NAMALWA (cell line): ENCODE measurements around the gene EYS.

ENCODE experiments used
- DNase-seq: peaks from one replicate; pipeline ENCODE4 v3.0.0-alpha.2; 2015; ENCODE audit warnings: low spot score

The EYS gene

DNA sequence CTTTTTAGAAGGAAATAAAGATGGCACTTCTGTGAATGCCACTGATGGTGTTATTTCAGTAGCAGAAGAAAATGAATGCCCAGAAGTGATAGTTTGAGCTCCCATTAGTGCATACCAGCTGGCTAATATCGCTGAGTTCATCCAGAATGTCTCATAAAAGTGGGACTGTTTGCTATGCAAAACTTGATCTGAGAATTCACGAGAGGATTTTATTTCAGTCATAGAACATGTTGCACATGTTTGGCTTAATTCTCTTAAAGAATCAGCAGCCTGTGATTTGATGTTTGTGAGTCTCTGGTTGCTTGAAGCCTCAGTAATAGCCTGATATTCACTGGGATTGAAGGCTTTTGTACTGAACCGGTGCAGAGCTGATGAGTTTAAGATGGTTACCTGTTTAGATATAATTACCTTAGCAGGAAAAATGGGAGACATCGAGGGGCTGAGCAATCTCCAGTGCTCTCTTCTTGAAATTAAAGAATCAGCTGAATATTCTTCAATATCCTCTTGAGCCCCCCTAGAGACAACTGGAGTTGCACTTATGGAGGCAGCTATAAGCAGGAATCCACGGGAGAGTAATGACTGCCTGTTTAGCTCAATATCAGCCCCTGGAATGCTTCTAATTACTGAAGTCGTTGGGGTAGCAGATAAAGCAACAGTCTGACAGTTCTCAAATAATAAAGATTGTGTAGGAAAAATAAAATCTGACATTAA, 1115.9 kb downstream of the EYS start:
- no peak for DNase-seq

DNA sequence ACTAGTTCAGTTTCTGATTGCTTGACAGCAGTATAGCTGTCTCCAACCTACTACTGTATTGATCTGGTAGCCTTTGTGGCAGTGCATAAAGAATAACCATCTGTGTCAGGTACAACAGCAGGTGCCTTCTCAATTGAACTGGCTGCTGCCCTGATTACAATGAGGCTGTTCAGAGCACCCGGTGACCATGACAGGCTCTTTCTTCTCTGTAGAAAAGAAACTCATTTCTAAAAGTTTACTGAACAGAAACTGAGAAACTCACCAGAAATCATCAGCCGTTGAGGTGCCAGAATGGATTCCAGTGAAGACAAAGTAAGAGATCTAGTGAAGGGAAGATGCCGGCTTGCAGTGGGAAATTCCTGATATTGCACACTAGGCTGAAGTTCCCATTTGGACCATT, 1117.1 kb downstream of the EYS start:
- no peak for DNase-seq

DNA sequence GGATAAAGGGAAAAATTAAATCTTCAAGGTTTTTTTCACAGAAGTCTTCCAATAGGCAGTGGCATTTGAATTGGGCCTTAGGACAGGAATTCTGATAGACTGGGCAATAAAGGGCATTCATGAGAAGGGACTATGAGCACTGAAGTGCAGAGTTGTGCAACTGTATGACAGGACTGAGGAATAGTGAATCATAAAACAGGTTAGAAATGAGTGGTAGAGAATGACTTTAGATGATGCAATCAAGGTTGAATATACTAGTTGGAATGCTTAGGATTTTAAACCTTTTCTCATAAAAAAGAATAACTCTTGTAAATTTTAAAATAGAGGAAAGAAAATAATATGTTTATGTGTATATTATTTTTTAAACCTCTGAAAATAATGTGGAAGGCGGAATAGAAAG, 1126.7 kb downstream of the EYS start:
- no peak for DNase-seq

DNA sequence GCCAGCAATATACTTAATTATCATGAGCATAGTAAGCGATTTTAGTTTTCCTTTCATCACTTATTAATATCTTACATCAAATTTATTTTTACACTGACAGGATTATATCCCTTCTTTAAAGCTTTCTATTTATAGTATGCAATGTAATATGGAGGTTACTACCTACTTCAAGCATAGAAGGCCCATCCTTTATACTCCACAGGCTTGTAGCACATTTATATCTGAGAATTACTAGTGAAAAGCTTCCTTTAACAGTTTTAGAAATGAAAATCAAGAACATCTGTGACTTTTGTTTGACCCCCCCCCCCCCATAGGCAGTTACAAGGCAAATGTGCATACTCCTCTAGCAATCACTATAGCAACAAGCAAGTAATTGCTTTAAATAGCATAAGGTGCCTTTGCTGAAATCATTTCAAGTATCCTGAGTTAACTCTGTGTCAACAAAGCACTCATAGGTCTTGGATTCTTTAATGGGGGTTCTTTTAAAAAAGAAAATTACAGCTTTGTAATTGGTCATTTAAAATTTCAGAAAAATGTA, 1153.7 kb downstream of the EYS start:
- DNase-seq, result no peak

DNA sequence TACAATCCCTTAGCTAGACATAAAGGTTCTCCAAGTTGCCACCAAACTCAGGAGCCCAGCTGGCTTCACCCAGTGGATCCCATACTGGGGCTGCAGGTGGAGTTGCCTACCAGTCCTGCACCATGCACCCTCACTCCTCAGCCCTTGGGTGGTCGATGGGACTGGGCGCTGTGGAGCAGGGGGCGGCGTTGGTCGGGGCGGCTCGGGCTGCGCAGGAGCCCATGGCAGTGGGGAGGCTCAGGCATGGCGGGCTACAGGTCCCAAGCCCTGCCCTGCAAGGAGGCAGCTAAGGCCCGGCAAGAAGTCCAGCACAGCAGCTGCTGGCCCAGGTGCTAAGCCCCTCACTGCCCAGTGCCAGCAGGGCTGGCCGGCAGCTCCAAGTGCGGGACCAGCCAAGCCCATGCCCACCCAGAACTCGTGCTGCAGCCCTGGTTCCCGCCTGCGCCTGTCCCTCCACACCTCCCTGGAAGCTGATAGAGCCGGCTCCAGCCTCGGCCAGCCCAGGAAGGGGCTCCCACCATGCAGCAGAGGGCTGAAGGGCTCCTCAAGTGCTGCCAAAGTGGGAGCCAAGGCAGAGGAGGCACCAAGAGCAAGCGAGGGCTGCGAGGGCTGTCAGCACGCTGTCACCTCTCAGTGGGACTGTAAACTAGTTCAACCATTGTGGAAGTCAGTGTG, 1159.3 kb downstream of the EYS start:
- no peak for DNase-seq

DNA sequence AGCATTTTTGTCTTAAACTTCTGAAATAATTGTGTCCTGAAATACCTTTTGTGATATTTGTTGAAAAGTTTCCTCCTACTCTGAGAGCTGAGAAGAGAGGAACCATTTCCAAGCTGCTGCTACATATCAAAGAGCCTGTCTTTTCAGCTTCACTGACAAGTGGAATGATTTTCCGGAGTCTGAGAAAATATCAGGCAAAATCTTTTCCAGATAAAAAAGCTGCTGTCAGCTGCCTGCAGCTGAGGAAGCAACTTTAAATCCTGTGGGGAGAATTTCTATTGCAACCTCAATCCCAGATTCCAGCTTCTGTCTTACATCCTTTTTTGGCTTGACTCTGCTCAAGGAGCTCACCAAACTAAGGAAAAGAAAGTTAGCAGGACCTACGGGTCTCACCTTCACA, 1167.1 kb downstream of the EYS start:
- no peak for DNase-seq

DNA sequence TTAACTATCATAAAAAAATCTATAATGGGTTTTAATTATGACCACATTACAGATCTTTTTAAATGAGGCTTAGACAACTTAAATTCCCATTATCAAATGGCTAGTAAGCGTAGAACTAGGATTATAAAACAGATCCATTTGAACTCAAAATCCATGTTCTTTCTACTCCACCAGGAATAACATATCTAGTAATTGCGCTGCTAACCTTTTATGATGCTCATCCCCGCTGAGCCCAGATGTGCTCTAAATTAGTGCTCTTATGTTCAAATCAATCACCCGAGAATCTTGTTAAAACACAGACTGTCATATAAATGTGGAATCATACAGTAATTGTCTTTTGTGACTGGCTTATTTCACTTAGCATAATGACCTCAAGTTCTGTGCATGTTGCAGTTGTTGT, 1168.3 kb downstream of the EYS start:
- DNase-seq, result no peak

DNA sequence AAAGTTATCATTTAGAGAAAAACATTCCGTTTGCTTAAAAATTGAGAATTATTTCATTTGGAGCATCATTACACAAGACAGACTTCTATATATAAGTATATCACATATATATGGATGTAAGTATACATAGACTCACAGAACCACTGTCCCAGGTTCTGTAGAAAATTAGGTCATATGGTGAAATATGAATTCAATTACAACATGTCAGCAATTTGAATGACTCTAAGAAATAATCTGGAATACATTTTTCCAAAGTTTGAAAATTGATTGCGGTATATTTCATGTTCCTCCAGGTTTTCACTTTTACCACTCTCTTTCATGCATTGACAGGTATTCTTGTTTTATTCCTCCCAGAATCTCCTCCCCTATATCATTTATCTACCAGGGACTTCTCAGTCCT, 1179.1 kb downstream of the EYS start:
- DNase-seq, result no peak

DNA sequence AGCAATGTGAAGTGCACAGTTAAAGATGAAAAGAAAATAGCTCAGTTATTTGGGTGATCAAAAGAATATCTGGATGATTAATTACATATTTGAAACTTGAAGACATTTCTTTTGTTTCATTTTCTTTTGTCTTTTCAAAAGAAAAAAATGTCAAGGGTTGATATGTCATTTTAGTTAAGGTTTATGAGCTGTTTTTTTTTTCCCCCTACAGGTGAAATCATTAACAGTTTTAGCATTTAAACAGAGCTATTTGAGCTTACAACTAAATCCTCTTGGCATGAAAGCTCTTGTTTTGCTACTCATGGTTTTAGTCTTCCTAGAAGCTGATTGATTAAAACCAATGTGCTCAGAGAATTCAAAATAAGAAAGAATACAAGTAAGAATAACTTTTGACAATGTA, 1184.2 kb downstream of the EYS start:
- no peak for DNase-seq

DNA sequence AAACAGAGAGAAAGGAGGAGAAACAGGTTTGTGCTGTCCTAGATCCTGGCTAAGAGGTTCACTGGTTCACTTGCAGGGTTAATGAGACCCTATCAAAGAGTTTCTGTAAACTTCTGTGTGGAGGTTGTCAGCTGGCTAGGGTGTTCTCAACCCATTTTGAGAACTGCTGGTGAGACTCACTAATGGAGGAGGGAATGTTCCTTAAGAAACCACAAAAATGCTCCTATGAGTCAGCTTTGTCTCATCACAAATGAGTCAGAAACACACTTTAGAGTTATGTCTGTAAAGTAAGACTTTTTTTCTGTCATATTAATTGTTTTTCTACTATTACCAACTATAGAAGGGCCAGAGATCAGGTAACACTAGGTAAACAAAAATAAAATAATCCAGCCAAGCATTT, 1187.0 kb downstream of the EYS start:
- no peak for DNase-seq

DNA sequence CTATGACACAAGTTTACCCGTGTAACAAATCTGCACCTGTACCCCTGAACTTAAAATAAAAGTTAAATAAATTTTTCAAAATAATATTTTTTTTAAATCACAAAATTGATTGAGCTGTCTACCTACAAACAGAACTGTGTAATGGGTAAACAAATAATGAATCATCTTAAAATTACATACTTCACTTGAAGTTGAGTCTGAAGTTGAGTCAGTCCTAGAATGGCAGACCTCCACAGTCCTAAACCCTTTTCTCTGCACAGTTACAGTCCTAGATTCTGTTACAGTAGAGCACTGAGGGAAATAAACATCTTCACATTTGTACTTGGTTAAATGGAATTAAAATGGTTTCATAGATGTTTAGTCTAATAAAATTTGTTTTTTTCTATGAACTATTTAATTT, 1190.6 kb downstream of the EYS start:
- no peak for DNase-seq

DNA sequence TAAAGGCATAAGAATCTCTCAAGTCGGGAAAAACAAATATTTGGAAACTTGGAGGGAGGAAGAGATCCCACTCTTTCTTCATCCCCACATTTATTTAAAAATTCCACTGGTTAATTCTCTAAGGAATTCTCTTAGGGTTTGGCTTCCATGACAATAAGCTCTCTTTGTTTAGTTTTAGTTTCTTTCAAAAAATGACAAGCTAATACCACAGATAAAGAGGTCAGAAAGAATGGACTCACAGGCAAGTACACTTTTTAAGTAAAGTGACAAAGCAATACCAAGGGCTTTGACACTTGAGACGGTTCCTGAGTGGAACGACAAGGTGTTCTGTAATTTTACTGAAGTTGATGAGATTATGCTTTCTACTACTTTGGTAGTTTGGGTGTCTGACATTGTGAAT, 1199.4 kb downstream of the EYS start:
- DNase-seq, result no peak

DNA sequence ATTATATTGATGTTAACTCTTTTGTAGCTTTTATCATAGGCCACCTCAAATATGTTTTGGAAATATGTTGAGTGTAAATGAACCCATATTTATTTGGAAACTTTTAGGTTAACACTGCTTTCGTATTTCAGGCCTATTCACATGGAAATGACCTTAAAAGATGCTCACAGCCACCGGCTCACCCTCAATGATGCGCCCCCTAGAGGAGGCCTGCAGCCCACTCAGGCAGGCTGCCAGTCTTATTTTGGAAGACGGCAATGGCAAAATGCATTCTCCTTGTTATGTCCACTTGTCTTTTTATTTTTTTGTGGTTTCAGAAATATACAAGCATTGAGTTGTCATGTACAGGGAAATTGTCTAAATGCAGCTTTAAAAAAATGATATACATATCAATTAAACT, 1201.7 kb downstream of the EYS start:
- DNase-seq, result peak; percentile 53

DNA sequence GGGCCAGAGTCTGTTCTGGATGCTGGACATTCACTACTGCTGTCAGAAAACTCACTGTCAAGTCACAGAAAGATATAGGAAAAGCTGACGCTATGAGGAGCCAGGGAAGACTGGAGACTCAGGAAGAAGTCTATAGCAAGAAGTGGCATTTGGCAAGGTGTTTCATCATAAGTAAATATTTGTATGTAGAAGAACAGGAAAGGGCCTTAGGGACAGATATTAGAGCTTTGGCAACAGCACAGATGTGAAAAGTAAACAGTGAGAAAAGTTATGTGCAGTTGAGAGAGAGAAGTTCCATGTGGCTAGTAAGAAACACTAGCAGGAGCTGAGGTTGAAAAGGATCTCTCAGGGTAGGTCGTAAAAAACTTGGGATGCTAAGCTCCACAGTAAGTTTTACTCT, 1202.5 kb downstream of the EYS start:
- no peak for DNase-seq

DNA sequence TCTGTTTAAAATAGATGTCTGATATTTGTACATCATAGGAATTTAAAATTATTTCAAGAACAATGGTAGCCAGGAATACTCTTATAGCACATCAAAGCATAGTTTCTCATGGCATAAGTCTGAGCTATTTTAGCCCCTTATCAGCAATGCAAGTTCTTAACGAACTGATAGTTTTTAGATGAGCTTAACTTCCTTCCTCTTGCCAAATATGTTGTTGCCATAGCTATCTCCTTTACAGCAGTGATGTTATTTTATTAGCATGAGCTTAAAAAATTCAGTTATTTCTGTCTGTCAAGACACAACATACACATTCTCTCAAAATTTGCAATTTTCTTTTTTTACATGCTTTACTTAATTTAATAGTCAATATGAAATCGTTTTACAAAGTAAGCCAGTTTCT, 1204.2 kb downstream of the EYS start:
- DNase-seq, result no peak

DNA sequence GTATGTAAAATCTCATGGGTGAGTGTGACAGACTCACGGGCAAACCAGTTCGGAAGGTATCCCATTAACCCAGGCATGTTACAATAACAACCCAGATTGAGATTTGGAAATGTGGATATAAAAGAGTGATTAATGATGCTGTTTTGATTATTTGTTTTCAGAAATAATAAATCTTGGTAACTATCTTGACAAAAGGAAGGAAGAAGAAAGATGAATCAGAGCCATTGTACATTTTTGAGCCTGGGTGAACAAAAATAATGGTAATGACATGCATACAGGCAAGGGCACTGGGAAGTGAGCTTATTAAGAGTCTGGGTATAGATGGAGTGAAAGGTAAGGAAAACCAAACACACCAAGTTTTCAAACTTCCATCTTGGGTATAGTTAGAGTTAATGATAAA, 1209.4 kb downstream of the EYS start:
- DNase-seq, result no peak

DNA sequence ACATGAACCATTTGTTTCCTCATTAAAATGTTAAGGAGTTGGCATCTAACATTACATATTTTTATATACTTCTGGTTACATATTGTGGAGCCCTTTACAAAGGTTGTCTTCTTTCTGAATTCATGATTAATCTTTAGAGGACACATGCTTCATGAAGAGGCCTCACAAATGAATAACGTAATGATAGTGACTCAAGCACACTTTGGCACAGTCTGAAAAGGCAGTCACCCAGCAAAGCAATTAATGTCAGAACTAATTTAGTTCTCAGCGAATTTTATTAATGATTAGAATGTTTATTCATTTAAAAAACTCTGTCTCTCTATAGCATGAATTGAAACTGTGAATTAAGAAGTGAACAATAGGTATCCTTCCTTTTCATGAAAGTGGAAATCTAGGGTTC, 1217.3 kb downstream of the EYS start:
- DNase-seq, result no peak

DNA sequence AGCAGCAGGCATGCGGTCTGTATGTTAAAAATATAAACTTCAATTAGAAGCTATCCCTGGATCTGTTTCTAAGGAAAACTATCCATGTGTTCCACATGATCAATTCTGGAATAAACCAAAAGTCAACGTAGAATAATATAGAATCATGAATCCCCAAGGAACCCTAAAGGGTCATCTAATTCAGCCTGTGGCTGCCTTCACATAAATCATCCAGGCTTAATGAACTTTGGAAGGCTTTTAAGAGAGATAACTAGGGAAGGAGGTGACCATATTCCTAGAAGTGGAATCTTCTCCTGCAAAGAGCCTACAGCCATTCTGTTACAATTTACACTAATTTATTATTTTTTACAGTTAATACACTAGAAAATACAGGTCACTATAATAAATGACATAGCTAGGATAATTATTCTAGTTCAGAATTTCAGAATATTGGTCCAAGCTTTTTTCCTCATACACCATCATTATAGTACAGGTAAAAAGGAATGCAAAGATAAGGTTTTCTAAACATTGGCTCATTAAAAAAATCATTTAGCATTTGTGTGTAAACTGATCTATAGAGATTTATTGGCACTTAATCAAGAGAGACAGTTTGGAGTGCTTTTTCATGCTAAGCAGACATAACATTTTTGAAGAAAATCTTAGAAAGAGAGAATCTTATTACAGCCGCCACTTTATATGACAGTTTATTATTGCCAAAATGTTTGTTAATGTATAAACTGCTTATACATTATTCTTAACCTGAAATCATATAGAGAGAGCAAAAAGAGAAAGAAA, 1220.3 kb downstream of the EYS start:
- DNase-seq, result no peak

DNA sequence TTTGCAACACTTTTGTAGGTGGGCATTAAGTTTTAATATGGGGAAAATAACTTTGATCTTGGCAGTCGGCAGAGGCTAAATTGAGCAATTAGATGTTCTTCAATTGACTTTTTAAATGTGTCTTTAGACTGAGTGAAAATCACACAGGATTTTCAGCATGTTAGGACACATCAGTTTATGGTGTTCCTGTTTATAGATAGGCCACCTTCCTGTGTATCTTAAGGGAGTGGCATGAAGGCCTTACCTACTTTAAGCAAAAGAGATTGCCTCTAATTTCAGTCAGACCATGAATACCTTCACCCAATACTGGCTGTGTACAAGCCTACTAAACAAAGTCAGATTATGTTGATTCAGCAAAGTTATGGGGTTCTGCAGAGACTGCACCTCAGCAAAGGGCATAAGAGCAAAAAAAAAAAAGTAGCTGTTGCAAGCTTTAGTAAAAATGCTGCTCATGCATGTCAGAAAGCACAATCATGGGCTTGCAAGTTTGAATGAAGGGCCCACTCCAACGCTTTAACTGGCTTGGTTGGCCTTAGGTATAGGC, 1223.0 kb downstream of the EYS start:
- no peak for DNase-seq

DNA sequence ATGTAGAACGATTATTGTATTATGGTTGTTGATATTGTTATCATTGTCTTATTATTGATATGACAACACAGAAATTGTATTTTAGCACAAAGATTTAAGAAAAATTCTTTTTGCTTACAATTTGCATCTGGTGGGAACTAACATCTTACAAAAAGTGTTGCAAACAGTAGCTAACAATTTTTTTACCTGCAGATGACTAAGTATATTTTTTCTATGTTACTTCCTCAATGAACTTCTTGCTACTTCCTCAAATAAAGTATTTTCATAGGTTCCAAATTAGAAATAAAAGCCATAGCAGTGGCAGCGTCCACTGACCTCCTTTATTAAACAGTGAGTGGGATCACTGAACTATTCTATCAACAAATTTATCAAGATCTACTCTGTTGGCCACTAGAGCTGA, 1224.4 kb downstream of the EYS start:
- DNase-seq, result no peak

DNA sequence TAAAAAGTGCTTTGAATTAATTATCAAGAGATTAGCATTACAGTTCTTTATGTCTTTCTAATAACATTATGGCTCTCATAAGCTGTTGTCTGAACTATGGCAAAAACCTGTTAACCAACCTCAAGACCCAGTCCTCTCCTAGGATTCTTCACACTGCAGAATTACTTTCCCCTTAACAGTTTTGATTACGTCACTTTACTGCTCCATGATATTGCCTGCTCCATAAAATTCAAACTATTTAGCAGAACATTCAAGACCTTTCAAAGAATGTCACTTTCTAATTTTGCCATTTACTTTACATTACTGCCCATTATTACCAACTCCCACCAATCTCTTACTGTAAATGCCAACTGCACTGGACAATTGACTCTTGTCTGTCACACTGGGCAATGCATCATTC, 1227.9 kb downstream of the EYS start:
- DNase-seq, result no peak

DNA sequence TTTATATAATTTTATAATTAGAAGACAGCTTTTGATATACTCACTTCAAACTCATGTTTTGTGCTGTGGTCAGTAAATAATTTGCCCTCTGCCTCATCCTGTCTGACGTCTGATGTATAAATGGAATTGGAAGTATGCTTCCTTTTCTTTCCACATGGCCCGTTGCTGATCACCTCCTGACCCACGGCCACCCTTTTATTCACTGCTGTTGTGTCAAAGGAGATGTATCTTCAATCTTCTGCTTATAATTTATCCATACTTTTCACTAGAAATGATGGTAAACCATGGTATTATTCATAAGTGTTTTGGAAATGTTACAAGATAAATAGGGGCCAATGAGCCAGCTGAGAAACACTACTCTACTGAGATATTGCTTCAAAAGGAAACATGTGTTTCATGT, 1229.6 kb downstream of the EYS start:
- DNase-seq, result no peak

DNA sequence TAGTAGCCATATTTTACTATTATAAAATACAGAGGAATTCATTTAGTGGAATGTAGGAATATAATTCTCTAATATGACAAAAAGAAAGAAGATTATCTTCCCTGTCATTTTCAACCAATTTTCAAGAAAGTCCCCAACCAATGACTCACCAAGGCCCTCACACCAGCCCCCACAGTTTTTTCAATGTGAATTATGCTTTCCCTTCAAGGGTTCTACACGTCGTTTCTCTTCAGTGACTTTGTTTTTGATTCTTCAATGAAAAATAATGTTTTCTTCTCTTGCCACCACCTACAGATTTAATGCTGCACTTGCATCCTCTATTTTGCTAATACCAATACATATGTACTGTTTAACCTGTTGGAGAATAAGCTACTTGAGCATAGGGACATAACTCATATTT, 1230.1 kb downstream of the EYS start:
- DNase-seq, result no peak
